MCF 10A (cell line): ENCODE measurements around the gene SPTAN1. TPM values are rescaled to one million over a fixed set of nuclear protein-coding genes. Genes with fewer than 3 reads are reported as not detected.

Experiments
- BruUV-seq: library from RNA; stranded (reverse); fragments of 400-500 nt; replicated peaks from 2 replicates; lab custom pipeline; 2021; lab: Mats Ljungman, UMichigan
- CTCF ChIA-PET: fragments of 300-600 bp; sonication (Branson Sonifier 250); formaldehyde crosslinking; extraction: SDS; loops from one replicate; lab custom pipeline; 2021; ENCODE audit warnings: antibody characterized with exemption, inconsistent platforms; lab: Yijun Ruan, JAX
- POLR2A ChIA-PET: fragments of 300-600, 350-650 bp; sonication (Branson Sonifier 250); formaldehyde crosslinking; extraction: SDS; loops from one replicate; lab custom pipeline; 2020; ENCODE audit warnings: antibody characterized with exemption, inconsistent platforms; lab: Yijun Ruan, JAX
- DNase-seq: peaks from one replicate; pipeline ENCODE4 v3.0.0-alpha.2; 2018; ENCODE audit not compliant: unreplicated experiment
- H3K27ac Mint-ChIP-seq: one replicate; pipeline ENCODE4 v1.8.0; 2022; ENCODE audit warnings: mild to moderate bottlenecking, low read depth, mixed read lengths; ENCODE audit not compliant: unreplicated experiment
- H3K27me3 Mint-ChIP-seq: one replicate; pipeline ENCODE4 v1.8.0; 2022; ENCODE audit warnings: mixed read lengths; ENCODE audit not compliant: insufficient read depth, unreplicated experiment
- H3K36me3 Mint-ChIP-seq: one replicate; pipeline ENCODE4 v1.8.0; 2022; ENCODE audit warnings: mild to moderate bottlenecking, moderate library complexity, mixed read lengths; ENCODE audit not compliant: insufficient read depth, unreplicated experiment
- H3K4me1 Mint-ChIP-seq: one replicate; pipeline ENCODE4 v1.8.0; 2022; ENCODE audit warnings: mixed read lengths; ENCODE audit not compliant: insufficient read depth, unreplicated experiment
- H3K4me3 Mint-ChIP-seq: one replicate; pipeline ENCODE4 v1.8.0; 2022; ENCODE audit warnings: mild to moderate bottlenecking, moderate library complexity, mixed read lengths; ENCODE audit not compliant: unreplicated experiment
- H3K9me3 Mint-ChIP-seq: one replicate; pipeline ENCODE4 v1.8.0; 2022; ENCODE audit warnings: mixed read lengths; ENCODE audit not compliant: unreplicated experiment
- intact Hi-C: fragments of 100-400 bp; cut with micrococcal nuclease; formaldehyde crosslinking; loops from 2 replicates; pipeline ENCODE4 v1.14.1; 2022
- total RNA-seq: library from RNA; stranded (reverse); gene quantifications from 2 replicates; pipeline ENCODE4 v1.2.3, GENCODE V29; 2022
- TF ChIP-seq, protein P1 (sequence below): fragments of 200-600 bp; IDR thresholded peaks from one replicate; pipeline ENCODE4 v1.8.0; 2022; ENCODE audit warnings: antibody characterized with exemption, mild to moderate bottlenecking; ENCODE audit not compliant: unreplicated experiment

SPTAN1 gene
- total RNA-seq, 1 experiment from 2014 or later: 254 TPM

DNA sequence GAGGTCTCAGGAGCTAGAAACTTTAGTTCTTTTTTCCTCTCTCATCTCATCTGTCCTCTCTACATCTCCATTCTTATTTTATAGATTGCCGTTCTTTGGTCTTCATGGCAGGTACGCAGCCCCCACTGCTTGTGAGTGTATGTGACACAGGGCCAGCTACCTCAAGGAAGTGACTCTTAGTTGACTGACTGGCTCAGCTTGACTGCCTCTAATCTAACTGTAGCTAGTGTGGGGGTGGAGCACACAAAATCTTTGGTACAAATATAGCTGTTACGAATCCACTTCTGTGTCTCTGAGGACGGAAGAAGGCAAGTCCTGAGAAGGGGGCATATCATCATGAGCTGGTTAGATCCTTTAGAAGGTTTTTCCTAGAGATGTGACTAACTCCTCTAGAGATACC is 19.8 kb upstream of the SPTAN1 start:
- DNase-seq: no peak
- TF ChIP-seq, protein P1, sequence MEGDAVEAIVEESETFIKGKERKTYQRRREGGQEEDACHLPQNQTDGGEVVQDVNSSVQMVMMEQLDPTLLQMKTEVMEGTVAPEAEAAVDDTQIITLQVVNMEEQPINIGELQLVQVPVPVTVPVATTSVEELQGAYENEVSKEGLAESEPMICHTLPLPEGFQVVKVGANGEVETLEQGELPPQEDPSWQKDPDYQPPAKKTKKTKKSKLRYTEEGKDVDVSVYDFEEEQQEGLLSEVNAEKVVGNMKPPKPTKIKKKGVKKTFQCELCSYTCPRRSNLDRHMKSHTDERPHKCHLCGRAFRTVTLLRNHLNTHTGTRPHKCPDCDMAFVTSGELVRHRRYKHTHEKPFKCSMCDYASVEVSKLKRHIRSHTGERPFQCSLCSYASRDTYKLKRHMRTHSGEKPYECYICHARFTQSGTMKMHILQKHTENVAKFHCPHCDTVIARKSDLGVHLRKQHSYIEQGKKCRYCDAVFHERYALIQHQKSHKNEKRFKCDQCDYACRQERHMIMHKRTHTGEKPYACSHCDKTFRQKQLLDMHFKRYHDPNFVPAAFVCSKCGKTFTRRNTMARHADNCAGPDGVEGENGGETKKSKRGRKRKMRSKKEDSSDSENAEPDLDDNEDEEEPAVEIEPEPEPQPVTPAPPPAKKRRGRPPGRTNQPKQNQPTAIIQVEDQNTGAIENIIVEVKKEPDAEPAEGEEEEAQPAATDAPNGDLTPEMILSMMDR: no peak
- no TSS peak for BruUV-seq
- CTCF ChIA-PET: interaction anchor here (0.6 to 1.1 kb wide), 3 partner anchors 9 to 237 kb away, joined by 3 read pairs; no protein-coding TSS in a partner anchor
- intact Hi-C loops: no loop called here
- H3K36me3 Mint-ChIP-seq: peaks cover 95% of the 10 kb centered on the region
- no peaks in the 10 kb centered on the region for H3K9me3 Mint-ChIP-seq
- H3K4me3 Mint-ChIP-seq: no peak overlapping the region
- no peaks in the 10 kb centered on the region for H3K27me3 Mint-ChIP-seq
- H3K4me1 Mint-ChIP-seq: no peaks in the 10 kb centered on the region
- POLR2A ChIA-PET: interaction anchor here (0.6 to 0.7 kb wide), 2 partner anchors 29 to 342 kb away, joined by 3 read pairs; no protein-coding TSS in a partner anchor
- H3K27ac Mint-ChIP-seq: no peak overlapping the region

DNA sequence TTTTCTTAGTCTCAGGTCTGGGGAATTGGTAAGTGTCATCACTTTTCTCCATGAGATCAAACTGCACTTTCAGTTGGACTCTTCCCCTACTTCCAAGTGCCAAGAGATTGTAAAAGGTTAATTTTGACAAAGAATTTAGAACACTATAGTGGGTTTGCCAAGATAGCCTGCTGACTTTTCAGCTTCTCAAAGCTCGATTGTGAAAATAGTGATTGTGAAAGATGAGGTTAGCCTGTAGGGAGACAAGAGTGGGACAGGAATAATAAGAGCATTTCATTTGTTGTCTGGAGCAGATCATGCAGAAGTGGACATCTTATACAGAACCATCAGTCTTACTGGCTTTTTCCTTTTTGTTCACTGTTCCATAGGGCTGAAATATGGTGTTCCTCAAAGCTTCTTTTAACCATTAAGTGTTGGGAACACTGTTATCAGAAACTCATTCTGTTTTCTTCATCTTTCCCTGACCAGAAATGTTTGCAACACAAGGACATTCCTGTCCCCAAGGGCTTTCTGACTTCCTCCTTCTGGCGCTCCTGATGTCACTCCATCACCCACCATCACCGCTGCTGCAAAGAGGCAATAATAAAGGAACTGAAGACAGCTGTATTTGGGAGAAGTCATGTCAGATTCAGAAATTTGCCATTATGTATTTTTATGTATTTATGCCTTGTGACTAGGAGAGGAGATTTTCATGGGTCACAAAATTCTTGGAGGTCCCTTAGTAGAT is 11.6 kb upstream of the SPTAN1 start:
- intact Hi-C loops: no loop called here
- TF ChIP-seq, protein P1: no peak
- H3K36me3 Mint-ChIP-seq: peaks cover 77% of the 10 kb centered on the region
- H3K27ac Mint-ChIP-seq: no peak overlapping the region
- no peaks in the 10 kb centered on the region for H3K4me1 Mint-ChIP-seq
- ChIA-PET CTCF (interaction anchor here (0.6 to 1.3 kb wide), 3 partner anchors 8 to 436 kb away, joined by 3 to 5 read pairs (median 3); no protein-coding TSS in a partner anchor), POLR2A (interaction anchor here (0.9 to 6.2 kb wide), 3 partner anchors 11 to 61 kb away, joined by 3 to 61 read pairs (median 3); partner anchors contain the start of gene SPTAN1)
- H3K4me3 Mint-ChIP-seq: no peak overlapping the region
- DNase-seq: no peak
- BruUV-seq: no TSS peak
- H3K27me3 Mint-ChIP-seq: no peaks in the 10 kb centered on the region
- no peaks in the 10 kb centered on the region for H3K9me3 Mint-ChIP-seq

DNA sequence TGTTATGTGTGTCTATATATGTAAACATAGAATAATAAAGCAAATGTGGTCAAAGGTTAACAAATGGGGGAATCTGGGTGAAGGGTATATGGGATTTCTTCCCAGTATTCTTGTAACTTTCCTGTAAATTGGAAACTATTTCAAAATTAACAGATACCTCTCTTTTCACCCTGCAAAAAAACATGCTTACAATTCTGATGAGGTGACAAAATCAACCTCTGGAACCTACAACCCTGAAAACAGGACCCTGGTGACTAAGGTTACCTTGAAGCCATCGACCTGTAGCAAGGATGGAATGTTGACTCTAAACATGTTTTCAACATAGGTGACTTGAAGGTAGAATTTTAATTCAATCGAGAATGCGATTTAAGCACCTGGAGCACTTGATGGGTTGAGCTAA is 5.9 kb upstream of the SPTAN1 start:
- no TSS peak for BruUV-seq
- ChIA-PET POLR2A (interaction anchor here (0.6 to 1.3 kb wide), 3 partner anchors 11 to 335 kb away, joined by 4 read pairs; no protein-coding TSS in a partner anchor), CTCF (interaction anchor here (0.6 kb wide), 2 partner anchors 89 to 313 kb away, joined by 3 to 7 read pairs; no protein-coding TSS in a partner anchor)
- no peaks in the 10 kb centered on the region for H3K9me3 Mint-ChIP-seq
- peaks cover 7% of the 10 kb centered on the region for H3K4me1 Mint-ChIP-seq
- H3K27me3 Mint-ChIP-seq: no peaks in the 10 kb centered on the region
- intact Hi-C loops: no loop called here
- peaks cover 22% of the 10 kb centered on the region for H3K36me3 Mint-ChIP-seq
- no peak overlapping the region for H3K27ac Mint-ChIP-seq
- TF ChIP-seq, protein P1: no peak
- H3K4me3 Mint-ChIP-seq: no peak overlapping the region
- DNase-seq: no peak

DNA sequence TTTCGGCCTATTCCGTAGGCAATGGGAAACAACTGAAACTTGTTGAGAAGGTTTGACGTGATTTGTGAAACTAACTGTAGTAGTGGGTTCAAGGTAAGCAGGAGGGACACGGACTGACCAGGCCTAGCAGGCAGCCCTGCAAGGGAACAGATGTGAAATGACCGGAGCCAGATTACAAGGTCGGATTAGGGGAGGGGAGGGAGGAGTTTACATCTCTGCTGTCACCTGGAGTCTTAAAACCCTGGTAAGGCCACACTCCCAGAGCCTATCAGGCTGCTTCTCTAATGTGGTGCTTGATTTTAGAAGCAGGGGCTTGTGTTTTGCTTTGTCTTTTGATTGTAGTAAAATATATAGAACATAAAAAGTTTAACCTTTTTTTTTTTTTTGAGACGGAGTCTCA is 3.5 kb upstream of the SPTAN1 start:
- Mint-ChIP-seq H3K36me3 (peaks cover 1% of the 10 kb centered on the region), H3K4me3 (no peak overlapping the region)
- no TSS peak for BruUV-seq

More for the DNA sequence above, 3.5 kb upstream of the SPTAN1 start:
- no peak for DNase-seq
- ChIA-PET POLR2A (interaction anchor here (6.1 kb wide), 1 partner anchor 8 kb away, joined by 61 read pairs; no protein-coding TSS in a partner anchor), CTCF (no interaction called here)
- H3K27me3 Mint-ChIP-seq: no peaks in the 10 kb centered on the region
- H3K9me3 Mint-ChIP-seq: no peaks in the 10 kb centered on the region
- intact Hi-C loops: no loop called here
- peaks cover 13% of the 10 kb centered on the region for H3K4me1 Mint-ChIP-seq
- no peak overlapping the region for H3K27ac Mint-ChIP-seq
- TF ChIP-seq, protein P1: no peak
